T-cell (primary cell): ENCODE measurements around the gene SFMBT2. TPM values are rescaled to one million over a fixed set of nuclear protein-coding genes. Genes with fewer than 3 reads are reported as not detected.
"Not testable (repeated sequence)": the region's sequence is repeated elsewhere in the genome, so short reads cannot be mapped to it uniquely, and the experiment has no call there.

ENCODE experiments used
- ATAC-seq, 4 experiments: fragments of 200-7000 bp in 3 of 4; fragments of 150-1000 bp in 1 of 4; cut with Tn5 transposase; replicated peaks in 1 of 4; 1 replicate in 3 of 4; 2 replicates in 1 of 4; pipeline ENCODE4 v1.10.0; 2021; ENCODE audit warnings: moderate library complexity in 3 of 4, mild to moderate bottlenecking in 2 of 4, moderate number of reproducible peaks in 1 of 4
- CTCF ChIA-PET, 2 donors: fragments of 300-600 bp; sonication (Branson Sonifier 250); formaldehyde crosslinking; loops; one replicate each; lab custom pipeline; 2022; ENCODE audit warnings: antibody characterized with exemption in 2 of 2; lab: Charles Lee
- POLR2A ChIA-PET, 2 donors: fragments of 300-600 bp; sonication (Branson Sonifier 250); formaldehyde crosslinking; loops; one replicate each; lab custom pipeline; 2022; ENCODE audit warnings: antibody characterized with exemption in 2 of 2; lab: Charles Lee
- DNase-seq, 35 experiments: peaks; one replicate each; pipeline versions ENCODE4 v3.0.0 to v3.0.0-alpha.2; 2013 to 2023
- H3K27ac ChIP-seq: one replicate; pipeline ENCODE4 v1.5.1; 2013; ENCODE audit warnings: low read length
- H3K27me3 ChIP-seq, 2 experiments: replicated peaks in 1 of 2; 1 replicate in 1 of 2; 2 replicates in 1 of 2; pipeline versions ENCODE4 v1.6.1 to v1.7.0; 2013; ENCODE audit warnings: low read length in 1 of 2, mixed read lengths in 1 of 2; ENCODE audit not compliant: control insufficient read depth in 2 of 2, insufficient read depth in 2 of 2; ENCODE audit errors: extremely low read depth in 1 of 2
- H3K36me3 ChIP-seq, 2 donors: 1 replicate in 1 of 2; 2 replicates in 1 of 2; pipeline versions ENCODE4 v1.6.1 to v1.7.0; 2013; ENCODE audit warnings: low read length in 1 of 2; ENCODE audit not compliant: control insufficient read depth in 2 of 2, insufficient read depth in 1 of 2; ENCODE audit errors: extremely low read depth in 1 of 2
- H3K4me1 ChIP-seq, 2 experiments: 1 replicate in 1 of 2; 2 replicates in 1 of 2; pipeline versions ENCODE4 v1.6.1 to v1.7.0; 2013; ENCODE audit warnings: low read length in 2 of 2, mixed read lengths in 1 of 2; ENCODE audit not compliant: insufficient read depth in 2 of 2, control insufficient read depth in 1 of 2; ENCODE audit errors: extremely low read depth in 1 of 2
- H3K4me3 ChIP-seq, 2 donors: 1 replicate in 1 of 2; 2 replicates in 1 of 2; pipeline versions ENCODE4 v1.5.1 to v1.7.0; 2013; ENCODE audit warnings: mild to moderate bottlenecking in 2 of 2, low read length in 1 of 2, moderate library complexity in 1 of 2; ENCODE audit not compliant: control insufficient read depth in 1 of 2; ENCODE audit errors: extremely low read depth in 1 of 2
- H3K9me3 ChIP-seq: 2 replicates; pipeline ENCODE4 v1.7.0; 2013
- H3K27ac Mint-ChIP-seq, 2 donors: one replicate each; pipeline ENCODE4 v1.8.0; 2020 to 2021; ENCODE audit warnings: mild to moderate bottlenecking in 2 of 2, mixed read lengths in 2 of 2
- H3K27me3 Mint-ChIP-seq, 2 donors: one replicate each; pipeline ENCODE4 v1.8.0; 2021 to 2022; ENCODE audit warnings: mixed read lengths in 2 of 2
- H3K36me3 Mint-ChIP-seq: one replicate; pipeline ENCODE4 v1.8.0; 2021; ENCODE audit warnings: mixed read lengths
- H3K4me1 Mint-ChIP-seq, 3 donors: one replicate each; pipeline ENCODE4 v1.8.0; 2020 to 2022; ENCODE audit warnings: mixed read lengths in 3 of 3, mild to moderate bottlenecking in 1 of 3
- H3K4me3 Mint-ChIP-seq, 3 donors: one replicate each; pipeline ENCODE4 v1.8.0; 2020 to 2022; ENCODE audit warnings: mild to moderate bottlenecking in 3 of 3, mixed read lengths in 3 of 3, moderate library complexity in 3 of 3
- H3K9me3 Mint-ChIP-seq, 3 donors: one replicate each; pipeline ENCODE4 v1.8.0; 2020 to 2022; ENCODE audit warnings: mixed read lengths in 3 of 3
- WGBS: methylation state at CpG from one replicate; pipeline ENCODE4 v1.1.5; 2013; ENCODE audit warnings: missing lambda C conversion rate; ENCODE audit not compliant: insufficient coverage; 5-methylcytosine and 5-hydroxymethylcytosine counted together
- total RNA-seq, 35 experiments: library from RNA in 6 of 35; stranded (reverse) in 6 of 35; fragments of 120-200 nt in 1 of 35; gene quantifications; one replicate each; pipeline versions ENCODE4 v1.2.1 to v1.2.4 and lab custom pipeline; 2013 to 2026

Gene SFMBT2
- total RNA-seq, 5 donors from 2014 or later (not counting 1 experiment from before 2014, with no cell fraction given), result 32.7 to 38.3 (median 36.8) TPM

DNA sequence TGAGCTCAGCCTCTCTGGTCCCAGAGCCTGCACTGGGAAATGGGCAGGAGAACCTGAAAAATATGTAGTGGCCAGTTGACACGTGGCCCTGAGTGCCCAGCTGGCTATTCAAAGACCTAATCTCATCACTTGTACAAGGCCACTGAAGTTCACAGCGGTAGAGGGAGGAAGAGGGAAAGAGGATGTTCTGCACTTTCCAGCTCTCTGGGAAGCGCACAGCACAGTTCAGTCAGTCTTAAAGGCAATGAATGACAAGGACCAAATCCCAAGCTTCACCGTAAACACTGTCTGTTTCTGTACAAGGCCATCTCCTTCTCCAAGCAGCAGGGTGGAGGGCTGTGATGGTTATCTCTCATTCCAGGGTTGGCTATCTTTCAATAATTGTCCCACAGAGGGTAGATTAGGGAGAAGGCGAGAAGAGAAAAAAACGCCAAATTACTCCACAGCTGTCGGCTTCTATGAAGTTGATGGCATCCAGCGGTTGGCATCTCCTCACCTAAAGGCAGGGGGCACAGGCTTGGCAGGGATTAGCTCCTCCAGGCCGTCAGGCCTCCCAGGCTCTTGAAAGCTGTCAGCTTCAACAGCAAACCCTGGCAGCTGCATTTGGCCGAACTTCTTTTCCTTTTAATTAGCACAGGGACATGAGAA is 10.6 kb downstream of the SFMBT2 start:
- no peaks in the 10 kb centered on the region for H3K27me3 Mint-ChIP-seq
- Histone ChIP-seq H3K9me3 (no peaks in the 10 kb centered on the region), H3K4me3 (no peak overlapping the region), H3K27ac (no peak overlapping the region), H3K4me1 (peaks cover 0 to 6% of the 10 kb centered on the region in 2 experiments), H3K27me3 (no peaks in the 10 kb centered on the region), H3K36me3 (peaks cover 0 to 3% of the 10 kb centered on the region in 2 donors)
- DNase-seq, result no peak
- ChIA-PET POLR2A (no interaction called here), CTCF (no interaction called here)
- H3K4me1 Mint-ChIP-seq, result peaks cover 72 to 81% (median 73%) of the 10 kb centered on the region in 3 donors
- no peak overlapping the region for H3K4me3 Mint-ChIP-seq
- no peak for ATAC-seq
- no peaks in the 10 kb centered on the region for H3K9me3 Mint-ChIP-seq
- WGBS, result 98% methylated on average over 3 of the region's 10 CpGs
- no peak overlapping the region for H3K27ac Mint-ChIP-seq
- peaks cover 26% of the 10 kb centered on the region for H3K36me3 Mint-ChIP-seq

DNA sequence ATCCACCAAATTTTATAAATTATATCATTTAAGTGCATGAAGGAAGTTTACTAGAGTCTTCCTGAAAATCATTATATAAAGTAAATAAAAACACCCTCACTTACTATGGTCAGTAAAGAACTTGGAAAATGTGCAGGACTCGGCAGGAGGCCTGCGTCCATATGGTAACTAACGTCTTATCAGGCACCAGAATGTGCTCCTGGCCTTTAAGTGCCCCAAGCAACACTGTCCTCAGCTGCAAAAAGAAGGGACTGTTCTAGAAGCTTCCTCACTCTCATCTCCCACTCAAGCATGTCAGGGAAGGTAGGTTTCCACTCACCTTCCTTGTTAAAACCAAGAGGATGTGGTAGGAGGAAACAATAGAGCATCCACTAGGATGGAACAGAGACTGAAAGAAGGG is 11.3 kb downstream of the SFMBT2 start:
- no peak for DNase-seq
- Histone ChIP-seq H3K27ac (no peak overlapping the region), H3K36me3 (no peaks in the 10 kb centered on the region), H3K27me3 (no peaks in the 10 kb centered on the region), H3K4me1 (peaks cover 0 to 6% of the 10 kb centered on the region in 2 experiments), H3K4me3 (no peak overlapping the region), H3K9me3 (no peaks in the 10 kb centered on the region)
- no peak for ATAC-seq
- Mint-ChIP-seq H3K27me3 (no peaks in the 10 kb centered on the region), H3K4me3 (no peak overlapping the region), H3K36me3 (peaks cover 21% of the 10 kb centered on the region), H3K9me3 (no peaks in the 10 kb centered on the region), H3K4me1 (peaks cover 69 to 78% (median 71%) of the 10 kb centered on the region in 3 donors), H3K27ac (no peak overlapping the region)
- CTCF ChIA-PET, result no interaction called here
- POLR2A ChIA-PET, result no interaction called here
- whole genome bisulfite sequencing, result 83% methylated on average over 1 of the region's 3 CpGs

DNA sequence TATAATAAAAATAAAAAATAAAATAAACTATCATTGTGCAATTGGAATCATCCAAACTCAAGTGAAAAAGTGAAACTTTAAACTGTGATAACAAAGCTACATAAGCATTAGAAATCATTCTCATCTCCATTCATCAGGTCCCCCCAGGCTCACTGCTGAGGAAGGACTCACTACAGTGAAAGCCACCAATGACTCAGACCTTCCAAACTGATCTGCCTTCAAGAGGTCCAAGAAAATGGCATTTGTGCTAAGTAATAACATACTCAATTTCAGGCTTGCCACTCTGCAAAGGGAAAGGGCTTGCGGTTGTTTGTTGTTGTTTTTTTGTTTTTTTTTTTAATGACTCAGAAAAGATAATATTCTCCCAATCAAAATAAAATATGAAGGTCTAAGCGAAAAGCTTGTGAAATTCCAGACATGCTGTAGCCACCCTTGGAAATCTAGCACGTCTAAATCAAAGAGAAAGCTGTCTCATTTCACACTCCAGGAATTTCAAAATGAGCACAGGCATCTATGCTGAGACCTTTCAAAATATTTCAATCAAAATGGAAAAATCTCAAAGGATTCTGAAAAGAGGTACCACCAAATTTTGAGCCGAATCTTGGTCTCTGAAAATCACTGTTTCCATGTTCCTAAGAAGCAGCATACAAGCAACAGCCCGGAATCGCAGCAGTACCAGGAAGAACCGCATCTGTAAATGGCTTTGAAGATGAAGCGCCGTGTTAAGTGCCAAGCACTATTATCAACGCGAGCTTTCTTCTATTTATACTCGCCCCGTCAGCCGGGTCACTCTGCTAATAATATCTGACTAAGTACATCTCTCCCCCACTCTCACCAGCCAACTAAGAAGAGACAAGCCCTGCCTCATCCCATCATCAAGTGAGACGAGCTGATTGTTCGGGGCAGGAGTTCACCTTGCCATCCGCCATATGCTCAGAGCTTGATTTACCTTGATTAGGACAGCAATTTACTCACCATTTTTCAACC is 13.5 kb downstream of the SFMBT2 start:
- WGBS, result 91% methylated on average over 15 of the region's 17 CpGs
- no peaks in the 10 kb centered on the region for H3K27me3 Mint-ChIP-seq
- ChIA-PET POLR2A (interaction anchor here in 1 of 2 donors (0.7 kb wide), 1 partner anchor 101 kb away, joined by 4 read pairs; no protein-coding TSS in a partner anchor), CTCF (interaction anchor here in 1 of 2 donors (0.7 to 1.0 kb wide), 3 partner anchors 57 to 936 kb away, joined by 3 to 4 read pairs (median 3); no protein-coding TSS in a partner anchor)
- no peak for ATAC-seq
- H3K36me3 Mint-ChIP-seq, result peaks cover 17% of the 10 kb centered on the region
- Histone ChIP-seq H3K36me3 (no peaks in the 10 kb centered on the region), H3K9me3 (no peaks in the 10 kb centered on the region), H3K27ac (no peak overlapping the region), H3K27me3 (no peaks in the 10 kb centered on the region), H3K4me3 (no peak overlapping the region), H3K4me1 (peaks cover 2 to 10% of the 10 kb centered on the region in 2 experiments)
- no peak overlapping the region for H3K4me3 Mint-ChIP-seq
- no peaks in the 10 kb centered on the region for H3K9me3 Mint-ChIP-seq
- H3K27ac Mint-ChIP-seq, result no peak overlapping the region
- peaks cover 72 to 79% (median 78%) of the 10 kb centered on the region in 3 donors for H3K4me1 Mint-ChIP-seq
- no peak for DNase-seq

DNA sequence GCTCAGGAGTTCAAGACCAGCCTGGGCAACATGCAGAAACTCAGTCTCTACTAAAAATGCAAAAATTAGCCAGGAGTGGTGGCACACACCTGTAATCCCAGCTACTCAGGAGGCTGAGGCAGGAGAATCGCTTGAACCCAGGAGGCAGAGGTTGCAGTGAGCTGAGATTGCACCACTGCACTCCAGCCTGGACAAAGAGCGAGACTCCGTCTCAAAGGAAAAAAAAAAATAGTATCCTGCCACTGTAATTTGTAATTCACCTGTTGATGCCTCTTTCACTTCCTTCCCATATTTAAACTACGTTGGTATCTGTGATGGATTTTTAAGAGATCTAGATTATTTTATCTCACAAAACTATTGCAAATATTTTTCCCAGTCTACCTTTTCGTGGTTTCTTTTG is 18.5 kb downstream of the SFMBT2 start:
- H3K36me3 ChIP-seq, H3K27me3 ChIP-seq, H3K4me3 ChIP-seq, H3K36me3 Mint-ChIP-seq, H3K4me3 Mint-ChIP-seq, DNase-seq, H3K9me3 Mint-ChIP-seq, H3K27ac ChIP-seq, CTCF ChIA-PET, H3K27me3 Mint-ChIP-seq, H3K9me3 ChIP-seq, POLR2A ChIA-PET, ATAC-seq: not testable (repeated sequence)
- WGBS, result no CpG with 5 or more reads among the region's 5 CpGs
- peaks cover 19 to 23% of the 10 kb centered on the region in 2 experiments for H3K4me1 ChIP-seq
- peak overlapping the region; percentile 58 to 65 for H3K27ac Mint-ChIP-seq
- H3K4me1 Mint-ChIP-seq, result peaks cover 75 to 85% (median 77%) of the 10 kb centered on the region in 3 donors

DNA sequence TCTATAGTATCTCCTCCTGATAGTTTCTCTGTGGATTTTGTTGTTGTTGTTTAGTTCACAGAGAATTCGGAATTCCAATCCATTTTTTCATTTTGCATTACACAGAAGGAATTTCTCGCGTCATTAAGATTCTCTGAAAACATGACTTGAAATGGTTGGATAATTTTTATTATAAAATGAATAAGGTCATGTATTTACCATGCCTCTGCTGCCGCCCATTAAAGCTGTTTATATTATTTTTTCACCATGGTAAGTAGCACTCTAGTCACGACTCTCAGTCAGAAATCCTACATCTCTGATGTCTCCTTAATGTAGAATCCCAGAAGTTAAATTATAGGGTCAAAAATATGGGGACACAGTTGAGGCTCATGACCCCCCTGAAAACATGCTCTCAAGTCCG is 19.1 kb downstream of the SFMBT2 start:
- DNase-seq (no peak), ATAC-seq (no peak)
- no peaks in the 10 kb centered on the region for H3K9me3 ChIP-seq
- Mint-ChIP-seq H3K27me3 (no peaks in the 10 kb centered on the region), H3K9me3 (no peaks in the 10 kb centered on the region), H3K27ac (peak overlapping the region in 1 of 2 donors; percentile 58), H3K4me1 (peaks cover 76 to 87% (median 77%) of the 10 kb centered on the region in 3 donors), H3K4me3 (no peak overlapping the region), H3K36me3 (peaks cover 3% of the 10 kb centered on the region)
- no peak overlapping the region for H3K4me3 ChIP-seq
- H3K36me3 ChIP-seq, result no peaks in the 10 kb centered on the region
- ChIA-PET POLR2A (no interaction called here), CTCF (no interaction called here)
- 100% methylated on average over 1 of the region's 6 CpGs for WGBS
- peaks cover 19 to 23% of the 10 kb centered on the region in 2 experiments for H3K4me1 ChIP-seq
- no peaks in the 10 kb centered on the region for H3K27me3 ChIP-seq
- H3K27ac ChIP-seq, result no peak overlapping the region

DNA sequence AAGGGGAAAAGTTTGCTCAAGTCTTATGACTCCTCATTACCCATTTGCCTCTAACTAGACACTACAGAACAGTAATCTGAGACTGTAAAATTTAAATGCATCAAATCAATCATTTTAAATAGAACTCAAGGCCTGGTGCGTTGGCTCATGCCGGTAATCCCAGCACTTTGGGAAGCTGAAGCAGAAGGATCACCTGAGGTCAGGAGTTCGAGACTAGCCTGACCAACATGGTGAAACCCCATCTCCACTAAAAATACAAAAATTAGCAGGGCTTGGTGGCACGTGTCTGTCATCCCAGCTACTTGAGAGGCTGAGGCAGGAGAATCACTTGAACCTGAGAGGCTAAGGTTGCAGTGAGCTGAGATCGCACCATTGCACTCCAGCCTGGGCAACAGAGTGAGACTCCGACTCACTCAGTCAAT is 20.1 kb downstream of the SFMBT2 start:
- ATAC-seq, H3K27me3 Mint-ChIP-seq, CTCF ChIA-PET, H3K27ac ChIP-seq, H3K36me3 ChIP-seq, H3K4me3 Mint-ChIP-seq, H3K9me3 Mint-ChIP-seq, POLR2A ChIA-PET, DNase-seq, H3K27me3 ChIP-seq, H3K36me3 Mint-ChIP-seq, H3K4me3 ChIP-seq, H3K9me3 ChIP-seq: not testable (repeated sequence)
- H3K4me1 Mint-ChIP-seq, result peaks cover 77 to 87% (median 77%) of the 10 kb centered on the region in 3 donors
- WGBS, result 97% methylated on average over 6 of the region's 6 CpGs
- H3K4me1 ChIP-seq, result peaks cover 19 to 23% of the 10 kb centered on the region in 2 experiments
- peak overlapping the region; percentile 95 to 96 for H3K27ac Mint-ChIP-seq
